MM.1S (cell line): ENCODE data around the gene LRRC25.

Experiments used
- DNase-seq: peaks from one replicate; pipeline ENCODE4 v3.0.0-alpha.2; 2015
- H2AFZ ChIP-seq: fragments of 300-600 bp; sonication (generic); 2 replicates; pipeline ENCODE4 v1.6.0; 2016; ENCODE audit warnings: antibody characterized with exemption, low read length
- H3F3A ChIP-seq: fragments of 300-600 bp; sonication (generic); 2 replicates; pipeline ENCODE4 v1.6.1; 2016; ENCODE audit warnings: mild to moderate bottlenecking, antibody characterized with exemption, low read length, moderate library complexity, mixed read lengths; ENCODE audit not compliant: insufficient read depth
- H3K27ac ChIP-seq: fragments of 300-600 bp; sonication (generic); 2 replicates; pipeline ENCODE4 v1.5.1; 2016; ENCODE audit warnings: mild to moderate bottlenecking, low read length
- H3K27me3 ChIP-seq: fragments of 300-600 bp; sonication (generic); replicated peaks from 2 replicates; pipeline ENCODE4 v1.6.0; 2016; ENCODE audit warnings: low read length; ENCODE audit not compliant: insufficient read depth
- H3K36me3 ChIP-seq: fragments of 300-600 bp; sonication (generic); replicated peaks from 2 replicates; pipeline ENCODE4 v1.6.1; 2016; ENCODE audit warnings: mild to moderate bottlenecking, low read length, mixed read lengths; ENCODE audit not compliant: insufficient read depth
- H3K4me1 ChIP-seq: fragments of 300-600 bp; sonication (generic); 2 replicates; pipeline ENCODE4 v1.6.1; 2016; ENCODE audit warnings: low read length, mixed read lengths
- H3K4me2 ChIP-seq: fragments of 300-600 bp; sonication (generic); 2 replicates; pipeline ENCODE4 v1.6.0; 2016; ENCODE audit warnings: low read depth, low read length
- H3K4me3 ChIP-seq: fragments of 300-600 bp; sonication (generic); 2 replicates; pipeline ENCODE4 v1.5.1; 2016; ENCODE audit warnings: low read length, mixed read lengths
- H3K79me2 ChIP-seq: fragments of 300-600 bp; sonication (generic); 2 replicates; pipeline ENCODE4 v1.6.1; 2016; ENCODE audit warnings: mixed run types, low read length, mixed read lengths
- H3K9ac ChIP-seq: fragments of 300-600 bp; sonication (generic); 2 replicates; pipeline ENCODE4 v1.6.1; 2016; ENCODE audit warnings: low read length, mixed read lengths
- H3K9me2 ChIP-seq: fragments of 300-600 bp; sonication (generic); replicated peaks from 2 replicates; pipeline ENCODE4 v1.6.1; 2016; ENCODE audit warnings: mild to moderate bottlenecking, low read length, mixed read lengths; ENCODE audit not compliant: insufficient read depth
- H3K9me3 ChIP-seq: fragments of 300-600 bp; sonication (generic); replicated peaks from 2 replicates; pipeline ENCODE4 v1.6.1; 2016; ENCODE audit warnings: mild to moderate bottlenecking, low read length, mixed read lengths; ENCODE audit not compliant: insufficient read depth
- H4K20me1 ChIP-seq: fragments of 300-600 bp; sonication (generic); 2 replicates; pipeline ENCODE4 v1.6.1; 2016; ENCODE audit warnings: mild to moderate bottlenecking, low read length, moderate library complexity, mixed read lengths; ENCODE audit not compliant: insufficient read depth
- CTCF ChIP-seq: fragments of 300-600 bp; sonication (generic); IDR thresholded peaks from 2 replicates; pipeline ENCODE4 v1.5.1; 2016; ENCODE audit warnings: antibody characterized with exemption, low read length, mixed read lengths
- EZH2 ChIP-seq: fragments of 300-600 bp; sonication (generic); optimal IDR thresholded peaks from 2 replicates; pipeline ENCODE3; 2017; ENCODE audit warnings: low read depth, mild to moderate bottlenecking, antibody characterized with exemption, low read length, mixed read lengths
- EZH2phosphoT487 ChIP-seq: fragments of 300-600 bp; sonication (generic); IDR thresholded peaks from 2 replicates; pipeline ENCODE4 v1.6.1; 2018; ENCODE audit warnings: antibody characterized with exemption, low read length

LRRC25 gene

DNA sequence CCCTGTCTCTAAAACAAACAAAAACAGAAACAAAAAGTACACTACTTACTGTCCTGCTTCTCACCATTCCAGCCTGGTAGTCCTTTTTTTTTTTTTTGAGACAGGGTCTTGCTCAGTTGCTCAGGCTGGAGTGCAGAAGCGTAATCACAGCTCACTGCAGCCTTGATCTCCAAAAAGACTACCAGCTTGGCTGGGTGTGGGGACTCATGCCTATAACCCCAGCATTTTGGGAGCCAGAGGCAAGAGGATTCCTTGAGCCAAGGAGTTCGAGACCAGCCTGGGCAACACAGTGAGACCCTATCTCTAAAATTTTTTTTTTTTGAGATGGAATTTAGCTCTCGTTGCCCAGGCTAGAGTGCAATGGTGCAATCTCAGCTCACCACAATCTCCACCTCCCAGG is 16.6 kb downstream of the LRRC25 start:
- Histone ChIP-seq H3K36me3 (no peaks in the 10 kb centered on the region), H2AFZ (no peak overlapping the region), H3K79me2 (no peaks in the 10 kb centered on the region), H3K27ac (no peak overlapping the region), H3K4me2 (no peak overlapping the region), H3K4me3 (no peak overlapping the region), H3K4me1 (no peaks in the 10 kb centered on the region), H3K9ac (no peak overlapping the region), H3K9me3 (no peaks in the 10 kb centered on the region), H3K27me3 (peaks cover 20% of the 10 kb centered on the region), H3K9me2 (no peaks in the 10 kb centered on the region), H4K20me1 (no peaks in the 10 kb centered on the region), H3F3A (no peaks in the 10 kb centered on the region)
- DNase-seq, result no peak
- TF ChIP-seq EZH2 (no peak), CTCF (no peak), EZH2phosphoT487 (no peak)

DNA sequence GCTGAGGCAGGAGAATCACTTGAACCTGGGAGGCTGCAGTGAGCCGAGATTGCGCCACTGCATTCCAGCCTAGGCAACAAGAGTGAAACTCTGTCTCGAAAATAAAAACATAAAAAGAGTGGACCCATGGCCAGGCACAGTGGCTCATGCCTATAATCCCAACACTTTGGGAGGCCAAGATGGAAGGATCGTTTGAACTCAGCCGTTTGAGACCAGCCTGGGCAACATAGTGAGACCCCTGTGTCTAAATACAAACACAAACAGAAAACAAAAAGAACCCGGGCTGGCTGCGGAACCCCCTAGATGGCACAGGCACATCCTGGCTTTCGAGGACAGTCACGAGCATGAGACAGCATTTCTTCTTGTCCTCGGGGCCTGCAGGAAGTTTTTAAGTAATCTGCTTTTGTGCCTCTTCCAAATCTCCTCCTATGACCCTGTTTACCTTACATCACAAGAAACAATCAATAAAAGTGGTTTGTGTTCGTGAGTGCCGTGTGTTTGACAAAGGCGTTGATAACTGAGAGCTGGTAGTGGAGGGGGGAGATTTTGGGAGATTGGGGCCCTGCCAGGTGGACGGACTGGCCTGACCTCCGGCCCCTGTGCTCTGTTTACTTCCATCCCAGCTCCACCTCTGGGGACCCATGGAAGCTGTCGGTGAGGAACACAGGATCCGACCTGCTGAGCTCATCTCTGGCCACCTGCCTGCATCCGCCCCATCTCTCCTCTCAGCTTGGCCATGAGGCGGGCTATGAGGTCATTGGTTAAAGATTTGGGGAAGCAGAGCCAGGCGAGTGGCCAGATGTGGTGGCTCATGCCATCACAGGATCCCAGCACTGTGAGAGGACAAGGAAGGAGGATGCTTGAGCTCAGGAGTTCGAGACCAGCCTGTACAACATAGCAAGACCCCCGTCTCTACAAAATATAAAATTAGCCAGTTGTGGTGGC is 17.3 kb downstream of the LRRC25 start:
- DNase-seq, result no peak

GRCh38 chr19:18377026-18377425 is 20.4 kb downstream of the LRRC25 start:
- H3K79me2 ChIP-seq, result no peaks in the 10 kb centered on the region
- no peaks in the 10 kb centered on the region for H3K36me3 ChIP-seq
- TF ChIP-seq EZH2phosphoT487 (no peak), CTCF (no peak), EZH2 (no peak)
- no peaks in the 10 kb centered on the region for H4K20me1 ChIP-seq
- H3K4me1 ChIP-seq, result peaks cover 6% of the 10 kb centered on the region
- H3K4me2 ChIP-seq, result no peak overlapping the region
- no peak for DNase-seq
- H3K9me2 ChIP-seq, result no peaks in the 10 kb centered on the region
- no peaks in the 10 kb centered on the region for H3K9me3 ChIP-seq
- H2AFZ ChIP-seq, result no peak overlapping the region
- no peak overlapping the region for H3K4me3 ChIP-seq
- no peak overlapping the region for H3K9ac ChIP-seq
- H3K27me3 ChIP-seq, result no peaks in the 10 kb centered on the region
- no peak overlapping the region for H3K27ac ChIP-seq
- no peaks in the 10 kb centered on the region for H3F3A ChIP-seq

More for the DNA sequence above, 17.3 kb downstream of the LRRC25 start:
- Histone ChIP-seq H3K9ac (no peak overlapping the region), H3K9me2 (no peaks in the 10 kb centered on the region), H3K4me3 (no peak overlapping the region), H3K27ac (no peak overlapping the region), H2AFZ (no peak overlapping the region), H3F3A (no peaks in the 10 kb centered on the region), H3K36me3 (no peaks in the 10 kb centered on the region), H3K79me2 (no peaks in the 10 kb centered on the region), H4K20me1 (no peaks in the 10 kb centered on the region), H3K9me3 (no peaks in the 10 kb centered on the region), H3K27me3 (peaks cover 13% of the 10 kb centered on the region), H3K4me2 (no peak overlapping the region), H3K4me1 (no peaks in the 10 kb centered on the region)
- no peak for TF ChIP-seq EZH2
- no peak for TF ChIP-seq EZH2phosphoT487
- no peak for TF ChIP-seq CTCF
